T-helper 2 cell treated with Interferon-gamma antibody and Interleukin-4, amounts not matched to agents 5 μg/mL and 100 μg/mL, for 36 hours (primary cell): ENCODE measurements around the gene ACRV1.
"Not testable (repeated sequence)": the region's sequence is repeated elsewhere in the genome, so short reads cannot be mapped to it uniquely, and the experiment has no call there.

Experiments used
- DNase-seq: peaks from one replicate; pipeline ENCODE4 v3.0.0; 2021; ENCODE audit warnings: low spot score
- H3K27ac Mint-ChIP-seq: one replicate; pipeline ENCODE4 v1.8.0; 2021; ENCODE audit warnings: mild to moderate bottlenecking, mixed read lengths
- H3K27me3 Mint-ChIP-seq: one replicate; pipeline ENCODE4 v1.8.0; 2021; ENCODE audit warnings: low read depth, mixed read lengths
- H3K36me3 Mint-ChIP-seq: one replicate; pipeline ENCODE4 v1.8.0; 2021; ENCODE audit warnings: low read depth, mixed read lengths
- H3K4me1 Mint-ChIP-seq: one replicate; pipeline ENCODE4 v1.8.0; 2021; ENCODE audit warnings: low read depth, mixed read lengths
- H3K4me3 Mint-ChIP-seq: one replicate; pipeline ENCODE4 v1.8.0; 2022; ENCODE audit warnings: mild to moderate bottlenecking, moderate library complexity, mixed read lengths
- H3K9me3 Mint-ChIP-seq: one replicate; pipeline ENCODE4 v1.8.0; 2021; ENCODE audit warnings: mixed read lengths

The ACRV1 gene, protein sequence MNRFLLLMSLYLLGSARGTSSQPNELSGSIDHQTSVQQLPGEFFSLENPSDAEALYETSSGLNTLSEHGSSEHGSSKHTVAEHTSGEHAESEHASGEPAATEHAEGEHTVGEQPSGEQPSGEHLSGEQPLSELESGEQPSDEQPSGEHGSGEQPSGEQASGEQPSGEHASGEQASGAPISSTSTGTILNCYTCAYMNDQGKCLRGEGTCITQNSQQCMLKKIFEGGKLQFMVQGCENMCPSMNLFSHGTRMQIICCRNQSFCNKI

DNA sequence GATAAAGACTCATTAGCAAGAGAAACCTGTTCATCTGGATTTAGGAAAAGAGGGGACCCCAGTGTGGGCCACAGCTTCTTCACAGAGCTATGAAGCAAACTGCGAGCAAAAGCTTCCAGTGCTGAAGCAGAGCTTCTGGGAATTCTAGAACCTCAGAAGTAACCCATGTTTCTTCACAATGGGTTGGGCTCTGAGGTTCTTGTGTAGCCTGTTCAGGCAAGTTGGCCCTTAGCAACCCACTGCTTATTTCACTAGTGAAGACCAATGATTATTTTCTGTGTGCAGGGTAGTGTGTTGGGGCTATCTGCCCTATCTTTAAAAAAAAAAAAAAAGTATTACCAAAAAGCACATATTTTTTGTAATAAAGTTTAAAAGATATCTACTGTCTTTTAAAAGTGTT, at the start of gene ACRV1:
TSS of gene ACRV1 (minus strand) at position 101 of the 400 bp plus-strand sequence. CDS start at position 34, 67 bp downstream.
- no peak for DNase-seq
- H3K4me1 Mint-ChIP-seq = no peaks in the 10 kb centered on the region
- no peaks in the 10 kb centered on the region for H3K27me3 Mint-ChIP-seq
- no peak within 1 kb of the TSS for H3K27ac Mint-ChIP-seq
- no peaks in the 10 kb centered on the region for H3K9me3 Mint-ChIP-seq
- H3K4me3 Mint-ChIP-seq = no peak within 1 kb of the TSS
- peaks cover 22% of the 10 kb centered on the region for H3K36me3 Mint-ChIP-seq

DNA sequence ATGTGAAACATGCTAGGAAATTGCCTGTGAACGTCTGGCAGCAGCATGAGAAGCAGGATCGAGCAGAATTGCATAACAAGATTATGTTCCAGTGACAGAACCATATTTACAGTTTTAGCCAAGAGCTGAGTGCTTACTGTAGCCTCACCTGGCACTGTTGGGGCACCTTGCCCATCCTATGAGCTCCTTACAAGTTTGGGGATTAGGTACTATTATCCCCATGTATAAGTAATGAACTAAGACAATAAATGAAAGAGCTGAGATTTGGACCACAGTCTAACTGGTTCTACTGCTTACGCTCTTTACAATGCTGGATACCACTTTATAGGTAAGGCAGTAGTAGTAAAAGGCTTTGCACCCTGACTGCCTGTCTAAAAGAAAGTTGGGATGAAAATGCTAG, 48.3 kb upstream of the ACRV1 start:
- no peaks in the 10 kb centered on the region for H3K36me3 Mint-ChIP-seq
- no peak for DNase-seq
- H3K4me1 Mint-ChIP-seq = no peaks in the 10 kb centered on the region

DNA sequence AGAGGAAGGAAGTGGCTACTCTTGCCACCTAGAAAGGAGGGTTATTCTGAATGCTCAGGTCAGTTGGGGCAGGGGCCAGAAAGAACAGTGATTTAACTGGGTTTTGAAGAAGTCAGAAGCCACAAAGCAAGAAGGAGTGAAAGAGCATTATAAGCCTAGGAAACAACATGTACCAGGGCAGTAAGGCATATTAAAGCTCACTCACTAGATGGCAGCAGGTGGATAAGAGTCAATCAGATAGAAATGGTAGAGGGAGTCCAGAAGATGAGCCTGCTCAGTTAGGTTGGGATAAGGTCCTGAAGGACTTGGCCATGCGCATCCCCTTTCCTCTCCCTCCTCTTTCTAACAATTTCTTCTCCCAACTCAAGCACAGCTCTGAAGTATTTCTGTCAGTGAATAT, 43.5 kb upstream of the ACRV1 start:
- no peaks in the 10 kb centered on the region for H3K36me3 Mint-ChIP-seq
- no peaks in the 10 kb centered on the region for H3K9me3 Mint-ChIP-seq
- no peak overlapping the region for H3K27ac Mint-ChIP-seq
- H3K4me1 Mint-ChIP-seq = no peaks in the 10 kb centered on the region
- H3K4me3 Mint-ChIP-seq = no peak overlapping the region
- peaks cover 8% of the 10 kb centered on the region for H3K27me3 Mint-ChIP-seq
- no peak for DNase-seq

More for the DNA sequence above, 48.3 kb upstream of the ACRV1 start:
- no peak overlapping the region for H3K27ac Mint-ChIP-seq
- H3K4me3 Mint-ChIP-seq = no peak overlapping the region
- H3K27me3 Mint-ChIP-seq = peaks cover 13% of the 10 kb centered on the region
- no peaks in the 10 kb centered on the region for H3K9me3 Mint-ChIP-seq

DNA sequence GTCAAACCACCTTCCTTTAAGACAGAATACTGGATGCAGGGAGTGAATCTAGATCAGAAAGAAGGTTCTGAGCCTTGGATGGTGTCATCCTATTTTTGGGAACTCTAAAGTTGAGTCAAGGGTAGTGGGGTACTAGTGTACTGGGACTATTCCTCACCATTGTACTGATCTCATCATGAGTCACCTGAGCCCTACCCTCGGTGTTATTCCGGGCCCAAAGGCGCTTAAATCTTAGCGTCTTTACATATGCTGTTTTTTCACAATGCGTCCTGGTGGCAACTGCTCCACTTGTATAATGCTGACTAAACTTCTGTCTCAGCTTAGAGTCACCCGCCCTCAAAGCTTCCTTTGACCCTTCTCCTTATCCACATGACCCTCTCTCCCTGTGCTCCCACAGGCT, 40.1 kb upstream of the ACRV1 start:
- Mint-ChIP-seq H3K9me3 (no peaks in the 10 kb centered on the region), H3K27ac (no peak overlapping the region), H3K4me3 (no peak overlapping the region), H3K36me3 (no peaks in the 10 kb centered on the region), H3K4me1 (no peaks in the 10 kb centered on the region), H3K27me3 (peaks cover 2% of the 10 kb centered on the region)
- no peak for DNase-seq

DNA sequence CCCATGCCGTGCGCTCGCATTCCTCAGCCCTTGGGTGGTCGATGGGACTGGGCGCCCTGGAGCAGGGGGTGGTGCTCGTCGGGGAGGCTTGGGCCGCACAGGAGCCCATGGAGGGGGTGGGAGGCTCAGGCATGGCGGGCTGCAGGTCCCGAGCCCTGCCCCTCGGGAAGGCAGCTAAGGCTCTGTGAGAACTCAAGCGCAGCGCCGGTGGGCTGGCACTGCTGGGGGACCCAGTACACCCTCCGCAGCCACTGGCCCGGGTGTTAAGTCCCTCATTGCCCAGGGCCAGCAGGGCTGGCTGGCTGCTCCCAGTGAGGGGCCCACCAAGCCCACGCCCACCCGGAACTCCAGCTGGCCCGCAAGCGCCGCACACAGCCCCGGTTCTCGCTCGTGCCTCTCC, 24.0 kb upstream of the ACRV1 start:
- not testable (repeated sequence) for H3K9me3 Mint-ChIP-seq, H3K36me3 Mint-ChIP-seq, H3K27ac Mint-ChIP-seq, DNase-seq, H3K4me3 Mint-ChIP-seq, H3K4me1 Mint-ChIP-seq, H3K27me3 Mint-ChIP-seq

DNA sequence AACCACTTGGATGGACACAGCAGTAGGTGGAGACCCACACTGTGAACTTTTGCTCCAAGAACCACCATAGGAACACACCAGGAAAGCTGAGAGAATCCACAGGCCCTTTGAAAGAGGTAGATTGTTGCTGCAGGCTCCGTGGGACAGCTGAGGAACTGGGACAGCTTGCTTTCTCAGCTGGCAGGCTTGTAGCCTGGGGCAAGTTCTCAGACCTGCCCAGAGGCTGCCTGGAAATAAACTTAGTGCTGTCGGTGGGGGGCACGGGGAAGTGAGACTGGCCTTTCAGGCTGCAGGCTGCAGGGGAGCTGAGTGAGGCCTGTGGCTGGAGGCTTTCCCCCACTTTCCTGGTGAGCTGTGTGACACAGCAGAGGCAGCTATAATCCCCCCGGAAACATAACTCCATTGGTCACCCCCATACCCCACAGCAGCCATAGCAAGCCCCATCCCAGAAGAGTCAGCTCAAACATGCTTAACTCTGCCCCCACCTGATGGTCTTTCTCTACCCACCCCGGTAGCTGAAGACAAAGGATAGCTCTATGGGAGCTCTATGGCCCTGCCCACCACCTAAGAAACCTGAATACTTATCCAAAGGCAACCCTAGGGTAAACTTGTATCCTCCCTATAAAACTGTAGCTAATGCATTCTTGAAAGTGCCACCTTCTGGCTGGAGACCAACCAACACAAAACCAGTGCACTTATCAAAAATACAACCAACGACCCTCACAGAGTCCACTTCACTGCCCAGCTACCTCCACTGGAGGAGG, 21.4 kb upstream of the ACRV1 start:
- Mint-ChIP-seq H3K36me3 (no peaks in the 10 kb centered on the region), H3K4me1 (no peaks in the 10 kb centered on the region), H3K27ac (no peak overlapping the region), H3K4me3 (no peak overlapping the region), H3K9me3 (no peaks in the 10 kb centered on the region), H3K27me3 (no peaks in the 10 kb centered on the region)
- DNase-seq = no peak

DNA sequence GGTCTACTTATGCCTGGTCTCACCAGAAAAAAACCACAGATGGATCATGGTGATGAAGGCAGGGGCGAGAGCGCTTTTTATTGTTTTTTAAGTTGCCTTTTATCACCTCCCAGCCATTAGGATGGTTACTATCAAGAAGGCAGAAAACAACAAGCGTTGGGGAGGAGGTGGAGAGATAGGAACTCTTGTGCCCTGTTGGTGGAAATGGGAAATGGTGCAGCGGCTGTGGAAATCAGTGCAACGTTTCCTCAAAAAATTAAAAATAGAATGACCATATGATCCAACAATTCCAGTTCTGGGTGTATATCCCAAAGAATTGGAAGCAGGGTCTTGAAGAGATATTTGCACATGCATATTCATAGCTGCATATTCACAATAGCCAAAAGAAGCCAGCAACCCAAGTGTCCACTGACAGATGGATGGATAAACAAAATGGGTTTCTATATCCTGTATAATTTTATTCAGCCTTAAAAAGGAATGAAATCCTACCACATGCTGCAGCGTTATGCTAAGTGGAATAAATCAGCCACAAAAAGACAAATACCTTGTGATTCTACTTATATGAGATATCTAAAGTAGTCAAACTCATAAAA, 20.5 kb upstream of the ACRV1 start:
- Mint-ChIP-seq H3K36me3 (no peaks in the 10 kb centered on the region), H3K27ac (no peak overlapping the region), H3K4me3 (no peak overlapping the region), H3K9me3 (no peaks in the 10 kb centered on the region), H3K27me3 (no peaks in the 10 kb centered on the region), H3K4me1 (no peaks in the 10 kb centered on the region)
- DNase-seq = no peak

DNA sequence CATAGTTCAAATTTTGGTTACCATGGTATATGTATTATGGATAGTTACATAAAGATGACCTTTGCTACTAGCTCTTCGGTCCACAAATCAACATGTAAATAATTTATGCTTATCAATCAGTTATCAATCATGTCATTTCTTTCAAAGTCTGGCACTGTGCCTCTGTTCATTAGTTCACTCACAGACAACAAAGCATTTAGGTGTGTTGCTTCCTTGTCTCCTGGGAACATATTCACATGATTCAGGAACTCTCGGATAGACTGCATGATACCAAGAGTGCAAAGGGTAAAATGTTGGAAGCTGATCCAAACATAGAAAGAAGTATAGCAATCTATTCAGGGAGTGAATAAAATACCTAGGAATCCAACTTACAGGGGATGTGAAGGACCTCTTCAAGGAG, 14.3 kb upstream of the ACRV1 start:
- Mint-ChIP-seq H3K4me3 (no peak overlapping the region), H3K27me3 (no peaks in the 10 kb centered on the region)

DNA sequence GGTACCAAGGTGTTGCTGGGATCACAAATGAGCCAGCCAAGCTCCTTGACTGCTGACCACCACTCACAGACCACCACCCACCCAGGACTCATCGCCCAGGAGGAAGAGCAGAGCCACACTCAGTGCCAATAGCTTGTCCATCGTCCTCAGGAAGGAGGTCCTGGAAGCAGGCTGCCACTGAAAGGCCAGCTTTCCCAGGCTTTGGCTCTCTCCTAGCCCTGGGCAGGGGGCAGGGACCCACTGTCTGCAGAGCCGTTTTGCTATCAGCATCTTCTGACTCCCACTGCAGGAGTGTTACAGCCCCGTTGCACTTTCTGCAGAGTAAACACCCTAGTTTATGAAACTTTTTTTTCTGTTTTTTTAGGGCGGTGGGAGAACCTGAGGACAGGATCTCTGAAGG, 12.2 kb upstream of the ACRV1 start:
- H3K36me3 Mint-ChIP-seq = no peaks in the 10 kb centered on the region
- no peaks in the 10 kb centered on the region for H3K9me3 Mint-ChIP-seq

More for the DNA sequence above, 14.3 kb upstream of the ACRV1 start:
- no peak for DNase-seq
- Mint-ChIP-seq H3K36me3 (no peaks in the 10 kb centered on the region), H3K4me1 (no peaks in the 10 kb centered on the region), H3K9me3 (no peaks in the 10 kb centered on the region), H3K27ac (no peak overlapping the region)

DNA sequence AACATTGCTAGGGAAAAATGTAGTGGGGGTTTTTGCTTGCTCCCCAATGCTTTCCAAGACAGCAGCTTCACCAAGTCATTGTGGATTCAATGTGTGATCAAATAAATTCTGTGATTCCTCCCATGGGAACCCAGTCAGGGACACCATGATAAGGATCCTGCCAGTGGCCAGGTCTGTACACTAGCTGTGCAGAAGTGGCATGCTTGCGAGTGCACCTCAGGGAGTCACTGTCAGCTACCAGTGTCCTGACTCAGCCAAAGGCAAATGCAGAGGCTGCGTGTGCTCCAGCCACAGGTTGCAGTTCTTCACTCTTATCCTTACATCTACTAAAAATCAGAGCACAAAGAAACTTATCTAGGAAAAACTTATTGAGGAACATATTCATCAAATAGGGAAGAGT, 9.4 kb upstream of the ACRV1 start:
- Mint-ChIP-seq H3K36me3 (peaks cover 3% of the 10 kb centered on the region), H3K4me1 (no peaks in the 10 kb centered on the region), H3K4me3 (no peak overlapping the region), H3K27me3 (no peaks in the 10 kb centered on the region), H3K27ac (no peak overlapping the region), H3K9me3 (no peaks in the 10 kb centered on the region)
- DNase-seq = no peak

More for the DNA sequence above, 12.2 kb upstream of the ACRV1 start:
- H3K4me1 Mint-ChIP-seq = no peaks in the 10 kb centered on the region
- H3K27ac Mint-ChIP-seq = no peak overlapping the region
- H3K4me3 Mint-ChIP-seq = no peak overlapping the region
- no peaks in the 10 kb centered on the region for H3K27me3 Mint-ChIP-seq
- DNase-seq = no peak

DNA sequence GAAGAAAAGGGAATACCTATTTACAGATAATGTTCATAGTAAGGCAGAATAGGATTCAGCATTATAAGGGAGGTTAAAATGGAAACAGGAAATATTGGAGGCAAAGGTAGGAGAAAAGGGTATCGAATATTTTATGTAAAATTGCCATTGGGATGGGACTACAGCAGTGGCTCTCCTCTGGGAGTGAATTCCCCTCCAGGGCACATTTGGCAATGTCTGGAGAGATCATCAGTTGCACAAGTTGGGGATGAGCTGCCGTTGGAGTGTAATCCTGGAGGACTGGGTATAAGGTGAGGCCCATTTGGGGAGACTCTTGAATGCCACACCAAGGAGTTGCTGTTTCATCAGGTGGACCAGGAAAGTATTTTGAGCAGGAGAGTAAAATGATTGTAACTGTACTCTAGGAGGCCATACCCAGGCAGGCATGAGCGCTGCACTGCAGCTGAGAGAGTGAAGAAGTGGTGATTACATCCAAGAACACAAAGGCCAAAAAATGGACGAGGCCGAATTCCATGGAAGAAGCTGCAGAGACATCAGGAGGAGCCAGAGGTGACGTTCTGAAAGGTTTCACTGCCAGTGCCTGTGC, 8.7 kb upstream of the ACRV1 start:
- Mint-ChIP-seq H3K27ac (no peak overlapping the region), H3K27me3 (no peaks in the 10 kb centered on the region), H3K4me1 (no peaks in the 10 kb centered on the region), H3K4me3 (no peak overlapping the region), H3K9me3 (no peaks in the 10 kb centered on the region), H3K36me3 (peaks cover 3% of the 10 kb centered on the region)
- DNase-seq = no peak

DNA sequence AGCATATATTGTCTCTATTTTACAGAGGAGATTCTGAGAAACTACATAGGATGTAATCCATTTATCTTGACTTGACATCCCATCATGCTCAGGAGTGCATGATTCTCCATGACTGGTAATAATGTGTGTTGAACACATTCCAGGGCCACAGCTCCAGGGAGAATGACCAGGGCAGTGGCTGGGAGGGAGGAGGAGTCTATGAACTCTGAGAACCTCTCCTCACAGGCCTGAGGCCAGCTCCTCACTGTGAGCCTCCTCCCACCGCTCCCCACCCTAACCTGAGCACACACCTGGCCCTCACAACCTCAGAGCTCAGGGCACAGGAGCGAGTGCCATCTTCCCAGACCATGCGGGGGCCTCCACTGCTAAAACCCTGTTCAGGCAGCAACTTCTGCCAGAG, 8.0 kb upstream of the ACRV1 start:
- H3K27ac Mint-ChIP-seq = no peak overlapping the region
- no peak for DNase-seq
- H3K4me3 Mint-ChIP-seq = no peak overlapping the region
- no peaks in the 10 kb centered on the region for H3K9me3 Mint-ChIP-seq
- H3K27me3 Mint-ChIP-seq = no peaks in the 10 kb centered on the region
- peaks cover 3% of the 10 kb centered on the region for H3K36me3 Mint-ChIP-seq
- no peaks in the 10 kb centered on the region for H3K4me1 Mint-ChIP-seq

DNA sequence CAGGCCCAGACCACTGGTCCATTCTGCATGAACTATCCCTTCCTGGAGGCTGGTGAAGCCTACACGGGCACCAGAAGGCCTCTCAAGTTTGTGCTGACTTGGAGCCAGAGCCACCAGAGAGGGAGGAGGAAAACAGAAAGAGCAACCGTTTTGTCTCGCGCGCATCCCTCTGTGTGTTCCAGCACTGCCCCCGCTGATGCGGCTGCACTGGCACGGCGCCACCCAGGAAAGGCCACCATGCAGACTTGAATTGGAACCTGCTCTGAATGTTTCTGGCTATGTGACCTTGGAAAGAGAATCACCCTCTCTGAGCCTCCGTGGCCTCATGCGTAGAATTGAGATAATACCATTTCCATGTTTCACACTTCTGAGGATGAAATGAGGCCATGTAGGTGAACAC, 7.4 kb upstream of the ACRV1 start:
- no peaks in the 10 kb centered on the region for H3K9me3 Mint-ChIP-seq
- no peak for DNase-seq
- no peak overlapping the region for H3K4me3 Mint-ChIP-seq
- H3K36me3 Mint-ChIP-seq = peaks cover 3% of the 10 kb centered on the region
- H3K4me1 Mint-ChIP-seq = no peaks in the 10 kb centered on the region
- H3K27ac Mint-ChIP-seq = no peak overlapping the region
- no peaks in the 10 kb centered on the region for H3K27me3 Mint-ChIP-seq

DNA sequence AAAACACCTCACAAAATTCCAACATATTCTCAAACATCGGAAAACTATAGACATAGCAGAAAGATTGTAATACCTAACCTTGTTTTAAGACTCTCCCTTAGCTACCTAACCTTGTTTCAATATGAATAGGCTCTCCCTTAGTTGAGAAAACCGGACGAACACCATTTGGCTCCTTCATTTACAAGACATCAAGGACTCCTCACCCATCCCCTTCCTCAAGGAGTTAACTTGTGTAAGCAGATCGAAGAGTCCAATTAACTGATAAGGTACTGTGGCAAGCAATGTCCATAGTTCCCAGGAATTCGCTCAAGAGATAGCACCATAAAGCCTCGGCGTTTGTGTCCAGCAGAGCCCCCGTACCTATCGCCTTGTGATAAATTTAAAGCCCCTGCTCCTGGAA, 4.6 kb upstream of the ACRV1 start:
- no peak for DNase-seq
- Mint-ChIP-seq H3K27me3 (no peaks in the 10 kb centered on the region), H3K36me3 (peaks cover 5% of the 10 kb centered on the region), H3K9me3 (no peaks in the 10 kb centered on the region), H3K4me3 (no peak overlapping the region), H3K4me1 (no peaks in the 10 kb centered on the region), H3K27ac (no peak overlapping the region)
